ENCODE data around the gene RAMP1.

DNA sequence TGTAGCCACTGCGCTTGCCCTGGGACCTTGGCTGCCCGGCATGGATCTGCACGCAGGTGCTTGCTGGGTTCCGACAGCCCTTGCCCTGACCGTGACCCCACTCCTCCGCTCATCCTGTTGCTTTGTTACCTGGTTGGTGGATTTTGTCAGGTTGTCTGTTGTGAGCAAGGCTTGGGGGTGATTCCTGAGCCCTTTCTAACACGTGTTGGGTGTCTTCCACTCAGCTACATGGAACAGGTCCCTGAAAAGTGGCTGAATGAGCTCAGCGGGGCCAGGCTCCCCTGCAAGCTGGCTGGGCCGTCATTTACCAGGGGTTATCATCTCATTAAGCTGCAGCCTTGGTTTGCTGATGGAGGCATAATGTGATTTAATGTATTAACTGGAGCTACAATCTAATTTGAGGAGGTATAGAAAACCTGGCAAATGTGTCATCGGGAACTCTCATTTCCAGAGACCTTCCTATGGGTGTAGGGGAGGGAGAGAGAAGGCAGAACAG is 24.6 kb downstream of the RAMP1 start:
- TF ChIP-seq ETV5 (CRISPR knock-in tag; IDR thresholded peaks at IDR 0.05; ENCODE audit: low read depth) (no peak), NFIC (IDR thresholded peaks at IDR 0.05) (no peak), SETDB1 (IDR thresholded peaks at IDR 0.05; ENCODE audit: low read length) (no peak), MEIS2 (IDR thresholded peaks at IDR 0.05; ENCODE audit: partially characterized antibody) (no peak), ARNT (IDR thresholded peaks at IDR 0.05) (no peak), BCL6 (CRISPR knock-in tag; IDR thresholded peaks at IDR 0.05) (no peak), KAT7 (CRISPR knock-in tag; IDR thresholded peaks at IDR 0.05; ENCODE audit: borderline replicate concordance) (no peak), BHLHE40 (IDR thresholded peaks at IDR 0.05; ENCODE audit: low read length) (no peak), BRD4 (IDR thresholded peaks at IDR 0.05) (no peak)
- TF ChIP-seq, protein P1, sequence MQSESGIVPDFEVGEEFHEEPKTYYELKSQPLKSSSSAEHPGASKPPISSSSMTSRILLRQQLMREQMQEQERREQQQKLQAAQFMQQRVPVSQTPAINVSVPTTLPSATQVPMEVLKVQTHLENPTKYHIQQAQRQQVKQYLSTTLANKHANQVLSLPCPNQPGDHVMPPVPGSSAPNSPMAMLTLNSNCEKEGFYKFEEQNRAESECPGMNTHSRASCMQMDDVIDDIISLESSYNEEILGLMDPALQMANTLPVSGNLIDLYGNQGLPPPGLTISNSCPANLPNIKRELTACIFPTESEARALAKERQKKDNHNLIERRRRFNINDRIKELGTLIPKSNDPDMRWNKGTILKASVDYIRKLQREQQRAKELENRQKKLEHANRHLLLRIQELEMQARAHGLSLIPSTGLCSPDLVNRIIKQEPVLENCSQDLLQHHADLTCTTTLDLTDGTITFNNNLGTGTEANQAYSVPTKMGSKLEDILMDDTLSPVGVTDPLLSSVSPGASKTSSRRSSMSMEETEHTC (IDR thresholded peaks at IDR 0.05): no peak
- TF ChIP-seq, protein P2, sequence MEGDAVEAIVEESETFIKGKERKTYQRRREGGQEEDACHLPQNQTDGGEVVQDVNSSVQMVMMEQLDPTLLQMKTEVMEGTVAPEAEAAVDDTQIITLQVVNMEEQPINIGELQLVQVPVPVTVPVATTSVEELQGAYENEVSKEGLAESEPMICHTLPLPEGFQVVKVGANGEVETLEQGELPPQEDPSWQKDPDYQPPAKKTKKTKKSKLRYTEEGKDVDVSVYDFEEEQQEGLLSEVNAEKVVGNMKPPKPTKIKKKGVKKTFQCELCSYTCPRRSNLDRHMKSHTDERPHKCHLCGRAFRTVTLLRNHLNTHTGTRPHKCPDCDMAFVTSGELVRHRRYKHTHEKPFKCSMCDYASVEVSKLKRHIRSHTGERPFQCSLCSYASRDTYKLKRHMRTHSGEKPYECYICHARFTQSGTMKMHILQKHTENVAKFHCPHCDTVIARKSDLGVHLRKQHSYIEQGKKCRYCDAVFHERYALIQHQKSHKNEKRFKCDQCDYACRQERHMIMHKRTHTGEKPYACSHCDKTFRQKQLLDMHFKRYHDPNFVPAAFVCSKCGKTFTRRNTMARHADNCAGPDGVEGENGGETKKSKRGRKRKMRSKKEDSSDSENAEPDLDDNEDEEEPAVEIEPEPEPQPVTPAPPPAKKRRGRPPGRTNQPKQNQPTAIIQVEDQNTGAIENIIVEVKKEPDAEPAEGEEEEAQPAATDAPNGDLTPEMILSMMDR (IDR thresholded peaks at IDR 0.05 in 2 of 3, conservative IDR thresholded peaks at IDR 0.05 in 1 of 3; ENCODE audit: insufficient read depth in 2 of 3, low read depth in 1 of 3, low read length in 3 of 3): no peak
